Skin epidermis (tissue), 12 donors: Measurements from ENCODE around the gene NYAP1.
A peak's percentile ranks its signal among the peaks of the same experiment; 100 is the strongest.

Source experiments
- H3K27ac ChIP-seq, 21 experiments: fragments of 200-600 bp; sonication (generic) in 11 of 21; one replicate each; pipeline ENCODE4 v1.5.0; 2020; ENCODE audit warnings: mild to moderate bottlenecking in 3 of 21, inconsistent platforms in 2 of 21, moderate library complexity in 2 of 21
- H3K4me3 ChIP-seq, 7 experiments: fragments of 200-600 bp; sonication (generic) in 2 of 7; one replicate each; pipeline ENCODE4 v1.5.0; 2020; ENCODE audit warnings: inconsistent platforms in 2 of 7, mild to moderate bottlenecking in 2 of 7, moderate library complexity in 1 of 7

NYAP1 gene

GRCh38 chr7:100455206-100455605 is 28.5 kb upstream of the NYAP1 start:
- Histone ChIP-seq H3K4me3 (no peak overlapping the region), H3K27ac (peak overlapping the region in 1 of 21 experiments; percentile 19)

- Histone ChIP-seq H3K4me3 (no peak overlapping the region), H3K27ac (no peak overlapping the region)
Observed at GRCh38 chr7:100456562-100456961, 27.2 kb upstream of the NYAP1 start.

- no peak overlapping the region for H3K4me3 ChIP-seq
Observed at GRCh38 chr7:100457033-100457432, 26.7 kb upstream of the NYAP1 start.

GRCh38 chr7:100464210-100464660 is 19.5 kb upstream of the NYAP1 start, which contains the start of gene SPACDR:
TSS of gene SPACDR (minus strand) at chr7:100464260. CDS start at chr7:100464025, 235 bp downstream.
- no peak within 1 kb of the TSS for H3K4me3 ChIP-seq
- peak within 1 kb of the TSS in 1 of 21 experiments; percentile 7 for H3K27ac ChIP-seq

More at GRCh38 chr7:100457033-100457432, 26.7 kb upstream of the NYAP1 start:
- no peak overlapping the region for H3K27ac ChIP-seq

- Histone ChIP-seq H3K4me3 (no peak overlapping the region), H3K27ac (no peak overlapping the region)
Observed at GRCh38 chr7:100464791-100465190, 18.9 kb upstream of the NYAP1 start.

- no peak overlapping the region for H3K4me3 ChIP-seq
- peak overlapping the region in 3 of 21 experiments; percentile 6 to 66 (median 49) for H3K27ac ChIP-seq
Observed at GRCh38 chr7:100465299-100465698, 18.4 kb upstream of the NYAP1 start.

- Histone ChIP-seq H3K27ac (peak overlapping the region in 10 of 21 experiments; percentile 6 to 70 (median 44)), H3K4me3 (no peak overlapping the region)
Observed at GRCh38 chr7:100465702-100466311, 17.9 kb upstream of the NYAP1 start.

- no peak overlapping the region for H3K4me3 ChIP-seq
Observed at GRCh38 chr7:100466653-100467605, 16.8 kb upstream of the NYAP1 start.

GRCh38 chr7:100467638-100468373 is 15.9 kb upstream of the NYAP1 start:
- Histone ChIP-seq H3K27ac (peak overlapping the region in 5 of 21 experiments; percentile 1 to 53 (median 6)), H3K4me3 (no peak overlapping the region)

More at GRCh38 chr7:100466653-100467605, 16.8 kb upstream of the NYAP1 start:
- peak overlapping the region in 6 of 21 experiments; percentile 1 to 53 (median 17) for H3K27ac ChIP-seq

GRCh38 chr7:100469227-100470044 is 14.3 kb upstream of the NYAP1 start:
- peak overlapping the region in 1 of 21 experiments; percentile 9 for H3K27ac ChIP-seq
- no peak overlapping the region for H3K4me3 ChIP-seq

- H3K4me3 ChIP-seq, result no peak overlapping the region
- H3K27ac ChIP-seq, result no peak overlapping the region
Observed at GRCh38 chr7:100471021-100471420, 12.7 kb upstream of the NYAP1 start.

- Histone ChIP-seq H3K27ac (peak overlapping the region in 13 of 21 experiments; percentile 11 to 76 (median 66)), H3K4me3 (no peak overlapping the region)
Observed at GRCh38 chr7:100472121-100472851, 11.4 kb upstream of the NYAP1 start.

- Histone ChIP-seq H3K4me3 (no peak overlapping the region), H3K27ac (peak overlapping the region in 14 of 21 experiments; percentile 11 to 76 (median 65))
Observed at GRCh38 chr7:100472854-100473499, 10.8 kb upstream of the NYAP1 start.

GRCh38 chr7:100475549-100475948 is 8.2 kb upstream of the NYAP1 start:
- peak overlapping the region in 2 of 7 experiments; percentile 10 to 99 for H3K4me3 ChIP-seq
- H3K27ac ChIP-seq, result peak overlapping the region in 16 of 21 experiments; percentile 6 to 98 (median 65)

GRCh38 chr7:100476101-100476780 is 7.5 kb upstream of the NYAP1 start:
- H3K4me3 ChIP-seq, result peak overlapping the region in 6 of 7 experiments; percentile 61 to 99 (median 99)
- peak overlapping the region in 17 of 21 experiments; percentile 10 to 99 (median 91) for H3K27ac ChIP-seq

- Histone ChIP-seq H3K4me3 (peak overlapping the region; percentile 61 to 99 (median 99)), H3K27ac (peak overlapping the region; percentile 54 to 100 (median 93))
Observed at GRCh38 chr7:100476903-100477870, 6.5 kb upstream of the NYAP1 start.
